Spinal cord (tissue), 10 donors: Measurements from ENCODE around the gene PDF. TPM values are rescaled to one million over a fixed set of nuclear protein-coding genes. Genes with fewer than 3 reads are reported as not detected.

Source experiments
- DNase-seq, 6 donors: peaks; one replicate each; pipeline versions ENCODE4 v3.0.0 to v3.0.0-alpha.2; 2013 to 2015; ENCODE audit warnings: low spot score in 6 of 6, low read depth in 4 of 6
- H3K27ac ChIP-seq: one replicate; pipeline ENCODE4 v1.5.1; 2013; ENCODE audit warnings: low read depth, low read length, control low read depth
- H3K27me3 ChIP-seq: one replicate; pipeline ENCODE4 v1.6.1; 2013; ENCODE audit warnings: low read length; ENCODE audit not compliant: control insufficient read depth, insufficient read depth
- H3K36me3 ChIP-seq: one replicate; pipeline ENCODE4 v1.6.1; 2013; ENCODE audit warnings: low read length; ENCODE audit not compliant: control insufficient read depth, insufficient read depth
- H3K4me1 ChIP-seq: one replicate; pipeline ENCODE4 v1.6.1; 2013; ENCODE audit warnings: low read length; ENCODE audit not compliant: control insufficient read depth, insufficient read depth
- H3K4me3 ChIP-seq: one replicate; pipeline ENCODE4 v1.5.1; 2013; ENCODE audit warnings: low read depth, low read length, control low read depth
- H3K9me3 ChIP-seq: one replicate; pipeline ENCODE4 v1.6.1; 2013; ENCODE audit warnings: low read length; ENCODE audit not compliant: control insufficient read depth, insufficient read depth
- WGBS: methylation state at CpG from one replicate; pipeline ENCODE4 v1.1.5; 2013; ENCODE audit warnings: missing lambda C conversion rate; ENCODE audit not compliant: insufficient coverage; 5-methylcytosine and 5-hydroxymethylcytosine counted together
- polyA plus RNA-seq, 2 donors: library from polyadenylated mRNA; unstranded; fragments of 120-200 nt; gene quantifications; one replicate each; pipeline ENCODE4 v1.2.1, GENCODE V29; 2013; ENCODE audit not compliant: insufficient read length in 2 of 2
- total RNA-seq, 2 donors: library from RNA; depleted of rRNA in 1 of 2; stranded (reverse); fragments of 120-200 nt in 1 of 2; fragments of >200 nt in 1 of 2; gene quantifications; one replicate each; pipeline versions ENCODE4 v1.2.3 to v1.2.4, GENCODE V29; 2013 to 2014
- donor health status: healthy.

PDF gene
- total and polyA plus RNA-seq, 4 donors = 4.1 to 9.4 (median 7.2) TPM

GRCh38 chr16:69326172-69326873, 4.1 kb downstream of the PDF start:
- peaks cover 72% of the 10 kb centered on the region for H3K36me3 ChIP-seq

GRCh38 chr16:69325784-69326171, 4.6 kb downstream of the PDF start:
- 89% methylated on average over 6 of the region's 6 CpGs for WGBS
- no peak overlapping the region for H3K4me3 ChIP-seq
- DNase-seq = no peak
- peaks cover 74% of the 10 kb centered on the region for H3K36me3 ChIP-seq
- H3K27ac ChIP-seq = no peak overlapping the region
- H3K4me1 ChIP-seq = peaks cover 28% of the 10 kb centered on the region
- no peaks in the 10 kb centered on the region for H3K9me3 ChIP-seq
- no peaks in the 10 kb centered on the region for H3K27me3 ChIP-seq

More at GRCh38 chr16:69326172-69326873, 4.1 kb downstream of the PDF start:
- no peaks in the 10 kb centered on the region for H3K27me3 ChIP-seq
- H3K4me1 ChIP-seq = peaks cover 34% of the 10 kb centered on the region
- 87% methylated on average over 5 of the region's 7 CpGs for WGBS
- no peak overlapping the region for H3K27ac ChIP-seq
- no peaks in the 10 kb centered on the region for H3K9me3 ChIP-seq
- H3K4me3 ChIP-seq = no peak overlapping the region
- DNase-seq = no peak

GRCh38 chr16:69324585-69325253, 5.7 kb downstream of the PDF start:
- Histone ChIP-seq H3K27me3 (no peaks in the 10 kb centered on the region), H3K27ac (no peak overlapping the region), H3K4me3 (no peak overlapping the region), H3K4me1 (peaks cover 25% of the 10 kb centered on the region), H3K36me3 (peaks cover 82% of the 10 kb centered on the region), H3K9me3 (no peaks in the 10 kb centered on the region)
- no peak for DNase-seq
- 95% methylated on average over 5 of the region's 10 CpGs for WGBS

- Histone ChIP-seq H3K36me3 (peaks cover 84% of the 10 kb centered on the region), H3K4me3 (no peak overlapping the region), H3K27me3 (no peaks in the 10 kb centered on the region), H3K27ac (no peak overlapping the region), H3K4me1 (peaks cover 19% of the 10 kb centered on the region), H3K9me3 (no peaks in the 10 kb centered on the region)
- WGBS = 67% methylated on average over 1 of the region's 8 CpGs
- DNase-seq = no peak
Observed at GRCh38 chr16:69324013-69324531, 6.3 kb downstream of the PDF start.

GRCh38 chr16:69323415-69323814, 7.0 kb downstream of the PDF start:
- Histone ChIP-seq H3K9me3 (no peaks in the 10 kb centered on the region), H3K27ac (no peak overlapping the region), H3K27me3 (no peaks in the 10 kb centered on the region), H3K4me1 (peaks cover 15% of the 10 kb centered on the region), H3K4me3 (no peak overlapping the region), H3K36me3 (peaks cover 88% of the 10 kb centered on the region)
- 98% methylated on average over 9 of the region's 14 CpGs for WGBS
- DNase-seq = no peak

GRCh38 chr16:69322343-69322742, 8.0 kb downstream of the PDF start:
- H3K36me3 ChIP-seq = peaks cover 94% of the 10 kb centered on the region
- H3K4me3 ChIP-seq = no peak overlapping the region
- H3K27ac ChIP-seq = no peak overlapping the region
- 87% methylated on average over 7 of the region's 7 CpGs for WGBS
- H3K27me3 ChIP-seq = no peaks in the 10 kb centered on the region
- DNase-seq = no peak
- peaks cover 8% of the 10 kb centered on the region for H3K4me1 ChIP-seq
- no peaks in the 10 kb centered on the region for H3K9me3 ChIP-seq

GRCh38 chr16:69321080-69321479, 9.3 kb downstream of the PDF start:
- DNase-seq = no peak
- H3K27ac ChIP-seq = no peak overlapping the region
- H3K36me3 ChIP-seq = peaks cover 99% of the 10 kb centered on the region
- H3K27me3 ChIP-seq = no peaks in the 10 kb centered on the region
- 90% methylated on average over 22 of the region's 22 CpGs for WGBS
- H3K4me1 ChIP-seq = peaks cover 5% of the 10 kb centered on the region
- no peaks in the 10 kb centered on the region for H3K9me3 ChIP-seq
- no peak overlapping the region for H3K4me3 ChIP-seq

- Histone ChIP-seq H3K4me1 (peaks cover 6% of the 10 kb centered on the region), H3K36me3 (peaks cover 99% of the 10 kb centered on the region), H3K27me3 (no peaks in the 10 kb centered on the region), H3K27ac (no peak overlapping the region), H3K9me3 (no peaks in the 10 kb centered on the region), H3K4me3 (no peak overlapping the region)
- no peak for DNase-seq
- WGBS = 80% methylated on average over 13 of the region's 13 CpGs
Observed at GRCh38 chr16:69320740-69321073, 9.7 kb downstream of the PDF start.

GRCh38 chr16:69319826-69320739, 10.3 kb downstream of the PDF start:
- H3K4me1 ChIP-seq = peaks cover 6% of the 10 kb centered on the region
- no peaks in the 10 kb centered on the region for H3K9me3 ChIP-seq
- DNase-seq = no peak
- no peak overlapping the region for H3K27ac ChIP-seq
- peaks cover 99% of the 10 kb centered on the region for H3K36me3 ChIP-seq
- H3K4me3 ChIP-seq = no peak overlapping the region
- WGBS = 93% methylated on average over 18 of the region's 30 CpGs
- no peaks in the 10 kb centered on the region for H3K27me3 ChIP-seq
